NCI-H128 (cell line): ENCODE results near the gene PGS1.
A peak's percentile ranks its signal among the peaks of the same experiment; 100 is the strongest.

Experiments
- DNase-seq: peaks from one replicate; lab custom pipeline; 2025; ENCODE audit not compliant: unreplicated experiment; lab: John Stamatoyannopoulos, UW

PGS1 gene

DNA sequence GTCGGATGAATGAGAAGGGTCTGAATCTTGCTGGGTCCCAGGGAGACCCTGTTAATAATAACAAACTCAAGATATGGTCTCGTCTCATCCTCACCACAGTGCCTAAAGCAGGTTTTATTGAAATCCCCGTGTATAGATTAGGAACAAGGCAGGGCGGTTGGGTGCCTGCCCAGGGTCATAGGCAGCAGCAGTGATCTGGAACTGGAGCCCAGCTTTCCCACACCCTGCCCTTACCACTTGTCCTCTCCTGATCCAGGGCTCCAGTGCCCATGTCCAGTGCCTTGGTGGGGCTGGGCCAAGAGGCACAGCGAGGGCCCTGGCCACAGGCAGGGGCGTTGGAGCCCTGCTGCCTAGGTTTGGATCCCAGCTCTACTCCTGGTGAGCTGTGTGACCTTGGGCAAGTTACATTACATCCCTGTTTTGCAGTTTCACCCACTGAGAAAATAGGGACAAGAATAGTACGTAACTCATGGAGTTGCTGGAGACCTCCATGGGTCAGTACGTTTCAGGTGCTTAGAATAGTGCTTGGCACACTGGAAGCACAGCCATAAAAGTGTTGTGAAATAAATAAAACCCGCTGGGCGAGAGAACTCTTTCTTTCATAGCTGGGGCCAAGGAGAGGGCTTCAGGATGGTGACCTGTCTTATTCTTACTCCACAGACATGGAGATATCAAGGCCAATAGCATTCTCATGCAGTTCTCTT lies 32.5 kb upstream of the PGS1 start:
- no peak for DNase-seq

DNA sequence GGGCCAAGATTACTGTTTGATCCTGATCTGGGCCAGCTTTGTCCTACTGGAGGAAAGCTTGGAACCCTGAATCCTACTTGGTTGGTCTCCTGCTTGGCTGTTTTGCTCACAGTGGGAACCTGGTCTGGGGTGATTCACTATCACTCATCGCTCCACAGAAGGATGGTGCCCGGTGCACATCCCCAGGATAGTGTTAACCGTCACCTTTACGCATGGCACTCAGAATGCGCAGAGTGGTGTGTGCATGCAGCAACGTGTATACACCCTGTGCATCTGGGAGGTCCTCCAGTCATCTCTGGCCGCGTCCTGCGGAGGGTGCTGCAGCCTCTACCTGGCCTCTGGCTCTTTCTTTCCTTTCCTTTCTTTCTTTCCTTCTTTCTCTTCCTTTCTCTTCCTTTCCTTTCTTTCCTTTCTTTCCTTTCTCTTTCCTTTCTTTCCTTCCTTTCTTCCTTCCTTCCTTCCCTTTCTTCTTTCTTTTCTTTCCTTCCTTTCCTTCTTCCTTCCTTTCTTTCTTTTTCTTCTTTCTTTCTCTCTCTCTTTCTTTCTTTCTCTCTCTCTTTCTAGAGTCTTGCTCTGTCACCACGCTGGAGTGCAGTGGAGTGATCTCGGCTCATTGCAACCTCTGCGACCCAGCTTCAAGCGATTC lies 31.7 kb upstream of the PGS1 start:
- no peak for DNase-seq

DNA sequence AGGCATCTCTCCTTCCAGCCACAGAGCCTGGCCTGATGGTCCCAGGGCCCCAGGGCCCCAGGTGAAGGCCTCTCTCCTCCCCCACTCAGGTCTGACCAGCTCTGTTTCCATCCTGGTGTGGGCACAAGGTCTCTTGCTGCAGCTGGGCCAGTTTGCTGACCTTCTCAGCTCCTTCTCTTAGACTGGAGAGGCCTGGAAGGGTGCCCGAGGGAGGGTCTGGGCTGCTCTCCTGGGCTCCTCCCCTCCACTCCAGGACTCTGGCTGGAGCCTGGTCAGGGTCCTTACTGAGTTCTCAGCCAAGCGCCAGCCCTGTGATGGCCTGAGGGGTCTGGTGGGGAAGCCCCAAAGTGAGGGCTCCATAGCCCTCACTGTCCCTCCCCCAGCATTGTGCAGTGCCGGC lies 31.0 kb upstream of the PGS1 start:
- DNase-seq = no peak

DNA sequence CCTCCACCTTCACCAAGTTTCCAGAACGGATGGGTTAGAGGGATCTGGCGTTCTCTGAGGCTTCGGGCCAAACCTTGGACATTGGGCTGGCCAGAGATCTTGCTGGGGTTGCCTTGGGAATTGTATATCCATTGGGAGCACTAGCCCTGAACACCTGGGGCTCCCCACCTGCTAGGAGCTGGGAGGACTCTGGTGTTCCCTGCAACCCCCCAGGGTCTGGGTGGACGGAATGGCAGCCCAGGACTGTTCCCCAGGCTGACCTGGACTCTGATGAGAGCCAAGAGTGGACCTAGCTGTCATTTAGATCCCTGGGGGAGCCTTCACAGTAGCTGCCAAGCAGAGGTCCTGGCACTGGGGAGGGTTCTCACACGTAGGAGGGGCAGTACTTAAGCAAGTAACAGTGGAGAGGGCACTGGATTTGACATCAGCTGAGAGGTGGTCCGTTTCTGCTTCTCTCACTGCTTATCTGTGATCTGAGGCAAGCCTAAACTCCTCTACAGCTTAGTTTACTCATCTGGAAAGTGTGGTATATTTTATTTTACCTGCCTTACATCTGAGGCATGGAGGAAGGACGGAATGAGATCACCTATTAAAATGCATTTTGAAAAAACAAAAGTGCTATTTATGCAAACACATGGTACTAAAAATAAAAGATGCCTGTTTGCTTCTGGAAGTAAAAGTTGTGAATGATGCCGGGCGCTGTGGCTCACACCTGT lies 30.2 kb upstream of the PGS1 start:
- no peak for DNase-seq

DNA sequence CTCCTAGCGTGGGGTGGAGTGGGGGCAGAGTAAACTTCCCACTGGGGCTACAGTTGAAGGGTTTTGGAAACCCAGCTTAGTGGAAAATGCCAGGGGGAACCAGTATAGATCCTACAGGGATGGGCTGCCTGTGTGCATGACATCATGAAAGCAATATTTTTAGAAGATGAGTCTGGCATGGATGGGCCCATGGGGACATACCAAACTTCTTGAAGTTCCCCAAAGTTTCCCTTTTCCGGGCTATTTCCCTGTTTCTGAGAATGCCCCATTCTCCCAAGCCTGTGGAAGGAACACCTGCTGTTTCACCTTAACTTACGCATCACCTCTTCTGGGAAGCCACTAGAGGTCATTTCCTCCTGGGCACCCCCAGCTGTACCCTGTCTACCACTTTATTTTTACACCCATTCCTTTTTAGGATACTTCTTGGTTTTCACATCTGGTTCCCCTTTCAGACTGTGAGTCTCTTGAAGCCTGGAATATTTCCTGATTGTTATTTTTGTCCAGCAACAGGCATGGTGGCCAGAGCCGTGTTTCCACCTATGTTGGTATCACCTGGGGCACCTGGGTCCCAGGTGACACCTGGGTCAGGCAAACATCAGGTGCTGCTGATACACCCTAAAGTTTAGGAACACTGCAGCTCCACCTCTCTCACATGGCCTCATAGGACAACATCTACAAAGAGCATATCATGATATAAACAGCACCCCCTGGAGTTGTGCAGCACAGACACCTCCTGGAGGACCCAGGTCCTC lies 28.4 kb upstream of the PGS1 start:
- no peak for DNase-seq

DNA sequence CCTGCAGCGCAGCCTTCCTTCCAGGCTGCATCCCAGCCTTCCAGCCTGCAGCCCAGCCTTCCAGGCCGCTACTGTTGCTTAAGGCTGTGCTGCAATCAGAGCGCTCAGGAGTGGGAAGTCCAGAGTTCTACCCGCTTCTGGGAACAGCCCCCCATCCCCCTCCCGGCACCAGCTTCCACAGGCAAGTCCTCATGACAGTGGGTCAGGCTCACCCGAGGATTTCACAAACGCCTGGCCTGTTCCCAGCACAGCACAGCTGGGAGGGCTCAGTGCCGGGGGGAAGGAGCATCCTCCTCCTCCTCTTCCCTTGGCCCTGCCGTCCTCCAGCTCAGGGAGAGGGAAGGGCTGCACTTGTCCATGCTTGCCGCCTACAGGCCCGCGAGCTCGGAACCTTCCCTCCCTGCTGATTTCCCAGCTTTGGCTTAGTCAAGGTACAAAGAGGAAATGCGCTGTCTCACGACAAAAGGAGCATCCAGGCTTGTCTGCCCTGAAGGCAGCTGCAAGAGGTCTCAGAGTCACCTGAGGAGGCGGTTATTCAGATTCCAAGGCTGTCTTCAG lies 26.9 kb upstream of the PGS1 start:
- DNase-seq = no peak

DNA sequence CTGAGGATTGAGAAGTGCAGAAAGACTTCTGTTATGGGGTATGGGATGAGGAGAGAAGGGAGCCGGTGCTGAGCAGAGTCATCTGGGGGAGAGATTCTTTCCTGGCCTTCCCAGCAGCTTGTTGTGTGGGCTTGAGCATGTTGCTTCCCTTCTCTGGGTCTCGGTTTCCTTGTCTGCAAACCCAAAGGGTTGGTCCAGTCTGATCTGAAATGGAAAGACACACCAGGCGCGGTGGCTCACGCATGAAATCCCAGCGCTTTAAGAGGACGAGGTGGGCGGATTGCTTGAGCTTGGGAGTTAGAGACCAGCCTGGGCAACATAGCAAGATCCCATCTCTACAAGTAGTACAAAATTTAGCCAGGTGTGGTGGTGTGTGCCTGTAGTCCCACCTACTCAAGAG lies 24.6 kb upstream of the PGS1 start:
- DNase-seq = no peak

DNA sequence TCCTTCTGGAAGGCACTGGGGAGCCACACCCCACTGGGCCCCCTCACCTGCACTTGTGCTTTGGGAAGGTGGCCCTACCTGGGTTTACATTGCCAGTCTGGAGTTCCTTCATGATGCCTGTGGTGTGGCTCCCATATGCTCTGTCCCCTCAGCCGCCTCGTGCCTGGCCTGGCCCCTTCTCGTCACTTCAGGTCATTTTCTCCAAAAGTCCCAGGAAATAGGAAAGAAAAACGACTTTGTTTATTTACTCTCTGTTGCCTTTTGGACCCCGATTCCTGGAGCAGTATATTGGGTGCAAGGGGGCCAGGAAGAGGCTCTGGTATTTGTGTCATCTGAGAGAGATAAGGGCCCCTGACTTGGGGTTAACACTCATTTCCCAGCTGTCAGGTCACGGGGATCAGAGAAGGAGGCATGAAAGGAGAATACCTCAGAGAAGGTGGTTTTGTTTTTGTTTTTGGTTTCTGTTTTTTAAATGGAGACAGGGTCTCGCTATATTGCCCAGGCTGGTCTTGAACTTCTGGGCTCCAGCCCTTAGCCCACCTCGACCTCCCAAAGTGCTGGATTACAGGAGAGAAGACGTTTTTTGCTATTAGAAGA lies 23.3 kb upstream of the PGS1 start:
- no peak for DNase-seq

DNA sequence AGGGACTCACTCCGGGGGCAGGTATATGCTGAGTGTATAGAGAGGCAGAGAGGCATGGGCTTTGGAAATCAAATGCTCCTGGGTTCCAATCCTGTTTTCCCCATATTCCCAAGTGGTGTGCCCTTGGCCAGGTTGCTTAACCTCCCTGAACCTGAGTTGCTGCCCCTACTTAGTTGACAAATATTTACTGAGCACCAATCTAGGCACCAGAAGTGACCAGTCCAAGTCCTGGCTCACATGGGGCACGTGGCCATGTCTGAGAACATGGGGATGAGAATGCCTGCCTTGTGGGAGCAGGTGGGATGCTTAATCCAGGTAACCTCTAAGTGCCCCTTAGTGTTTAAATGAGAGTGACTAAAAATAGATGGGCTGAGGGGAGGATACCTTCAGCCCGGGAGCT lies 22.7 kb upstream of the PGS1 start:
- no peak for DNase-seq

DNA sequence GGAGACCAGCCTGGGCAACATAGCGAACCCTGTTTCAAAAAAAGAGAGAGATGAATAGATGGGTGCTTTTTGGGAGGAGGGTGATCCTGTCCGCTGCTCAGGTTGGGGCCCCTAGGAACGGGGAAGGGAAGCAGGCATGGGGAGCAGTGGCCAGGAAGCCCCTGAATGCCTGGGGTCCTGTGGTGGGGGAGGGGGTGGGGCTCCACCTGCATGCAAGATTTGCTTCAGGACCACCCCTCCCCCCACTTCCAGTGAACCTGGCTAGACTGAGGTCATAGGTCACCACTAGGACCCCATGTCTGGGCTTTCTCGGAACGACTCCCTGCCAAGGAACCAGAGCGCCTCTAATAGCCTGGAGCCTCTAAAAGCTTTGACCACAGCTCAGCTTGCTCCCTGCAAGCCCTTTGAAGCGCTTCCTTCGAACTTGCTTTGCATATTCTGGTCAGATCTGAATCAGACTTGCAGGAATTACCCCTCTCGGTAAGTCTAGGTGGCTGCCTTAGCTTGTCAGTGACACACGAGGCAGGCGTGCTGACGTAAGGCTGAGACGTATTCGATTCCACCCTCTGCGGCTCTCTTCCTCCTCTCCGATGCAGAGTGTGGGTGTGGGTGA lies 22.2 kb upstream of the PGS1 start:
- no peak for DNase-seq

DNA sequence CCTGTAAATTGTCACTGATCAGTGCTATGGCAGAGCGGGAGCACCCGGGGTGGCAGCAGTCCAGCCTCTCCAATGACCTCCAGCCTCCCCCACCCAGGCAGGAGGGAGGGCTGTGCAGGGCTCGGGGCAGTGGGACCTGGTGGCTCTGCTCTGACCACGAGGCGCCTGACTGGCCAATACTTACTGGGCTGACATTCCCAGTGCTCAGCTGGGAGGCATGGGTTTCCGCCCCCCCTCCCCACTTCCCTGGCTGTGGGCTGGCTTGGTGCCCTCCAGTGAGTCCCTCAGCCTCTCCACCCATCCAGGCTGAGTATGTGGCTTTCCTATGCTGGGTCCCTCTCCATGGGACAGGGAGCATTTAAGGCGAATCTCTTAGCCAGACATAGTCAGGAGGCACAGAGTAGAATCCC lies 21.3 kb upstream of the PGS1 start:
- DNase-seq = no peak

DNA sequence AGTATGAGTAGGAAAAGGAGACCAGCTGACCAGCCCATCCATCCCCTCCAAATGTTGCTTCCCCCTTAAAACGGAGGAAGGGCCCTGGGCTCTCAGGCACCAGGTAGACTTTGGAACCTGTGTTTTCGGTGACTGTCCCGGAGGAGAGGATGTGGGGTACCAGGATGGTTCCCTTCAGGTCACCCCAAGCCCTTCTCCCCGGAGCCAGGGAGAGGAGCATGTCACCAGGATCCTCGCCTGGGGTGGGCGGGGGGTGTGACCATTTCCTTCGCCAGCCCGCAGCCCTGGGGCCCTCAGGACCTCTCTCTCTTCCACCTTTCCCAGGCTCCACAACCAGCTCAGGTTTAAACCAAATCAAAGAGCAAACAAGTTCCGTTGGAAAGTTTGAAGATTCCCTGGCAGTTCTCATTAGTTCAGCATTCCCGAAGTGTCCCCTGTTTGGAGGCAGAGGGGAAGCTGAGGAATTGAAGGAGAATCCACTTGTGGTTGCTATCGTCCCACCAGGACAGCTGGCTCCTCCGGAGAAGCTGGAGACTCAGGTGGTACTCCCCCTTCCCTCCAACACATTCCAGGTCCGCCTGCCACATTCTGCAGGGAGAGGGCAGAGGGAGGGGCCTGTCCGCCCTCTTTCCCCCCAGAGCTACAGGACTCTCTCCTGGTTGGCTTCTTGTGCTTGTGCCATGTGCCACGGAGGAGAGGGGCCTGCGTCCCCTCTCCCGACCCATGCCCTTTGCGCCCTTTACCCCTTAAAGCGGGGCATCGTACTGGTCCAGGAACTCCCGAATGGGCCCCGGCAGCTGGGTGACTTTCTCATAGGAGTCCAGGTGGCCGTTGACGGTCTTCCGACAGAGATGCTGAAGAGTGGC lies 20.5 kb upstream of the PGS1 start:
- no peak for DNase-seq

DNA sequence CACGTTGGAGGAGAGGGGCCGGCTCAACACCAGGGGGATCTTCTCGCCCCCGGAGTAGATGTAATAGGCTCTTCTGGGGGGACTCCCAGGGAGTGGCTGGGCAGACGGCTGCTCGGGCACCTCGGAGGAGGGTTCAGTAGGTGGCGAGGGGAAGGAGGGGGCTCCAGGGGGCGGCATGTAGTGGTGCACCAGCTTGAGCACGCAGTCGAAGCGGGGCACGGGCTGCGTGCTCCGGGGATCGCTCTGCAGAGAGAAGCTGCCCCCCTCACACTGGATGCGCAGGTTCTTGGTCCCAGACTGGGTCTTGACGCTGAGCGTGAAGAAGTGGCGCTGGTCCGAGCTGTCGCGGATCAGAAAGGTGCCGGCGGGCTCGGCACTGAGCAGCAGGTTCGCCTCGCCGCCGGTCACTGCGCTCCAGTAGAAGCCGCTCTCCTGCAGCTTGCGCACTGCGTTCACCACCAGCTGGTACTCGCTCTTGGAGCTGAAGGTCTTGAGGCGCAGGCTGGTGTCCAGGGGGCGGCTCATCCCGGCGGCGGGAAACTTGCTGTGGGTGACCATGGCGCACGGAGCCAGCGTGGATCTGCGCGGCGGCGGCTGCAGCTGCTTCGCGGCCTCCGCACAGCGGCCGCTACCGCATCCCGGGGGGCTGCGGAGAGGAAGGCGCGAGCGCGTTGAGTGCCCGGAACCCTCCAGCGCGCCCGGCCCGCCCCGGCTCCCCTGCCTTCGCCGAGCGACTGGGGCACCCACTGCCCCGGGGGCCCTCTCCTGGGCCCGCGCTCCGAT lies 19.7 kb upstream of the PGS1 start:
- DNase-seq = no peak

DNA sequence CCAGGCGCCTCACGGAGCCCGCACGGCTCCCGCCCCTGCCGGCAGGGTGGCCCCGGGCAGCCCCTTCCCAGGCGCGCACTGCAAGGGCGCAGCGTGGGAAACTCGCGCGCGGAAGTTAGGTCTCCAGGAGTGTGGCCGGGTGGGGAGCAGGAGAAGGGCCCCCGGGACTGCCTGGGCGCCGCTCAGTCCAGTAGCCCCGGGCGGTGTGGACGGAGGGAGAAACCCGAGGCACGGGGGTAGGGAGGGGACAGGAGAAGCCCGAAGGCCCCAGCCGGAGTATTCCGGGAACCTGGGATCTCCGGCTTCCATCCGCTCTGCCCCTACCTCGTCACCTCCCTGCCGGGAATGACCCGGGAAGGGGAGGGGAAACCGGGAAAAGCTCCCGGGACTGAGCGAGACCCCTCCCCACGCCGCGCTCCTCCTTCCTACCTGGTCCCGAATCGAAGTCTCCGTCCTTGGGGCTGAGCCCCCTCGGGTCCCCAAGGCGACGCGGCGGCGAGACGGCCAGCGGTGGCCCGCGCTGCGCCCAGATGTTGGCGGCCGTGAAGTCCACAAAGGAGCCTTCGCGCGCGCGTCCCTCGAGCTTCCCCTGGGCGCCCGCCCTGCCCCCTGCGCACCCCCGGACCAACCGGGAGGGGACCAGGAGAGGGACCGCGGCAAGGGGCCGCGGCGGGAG lies 19.0 kb upstream of the PGS1 start:
- no peak for DNase-seq

DNA sequence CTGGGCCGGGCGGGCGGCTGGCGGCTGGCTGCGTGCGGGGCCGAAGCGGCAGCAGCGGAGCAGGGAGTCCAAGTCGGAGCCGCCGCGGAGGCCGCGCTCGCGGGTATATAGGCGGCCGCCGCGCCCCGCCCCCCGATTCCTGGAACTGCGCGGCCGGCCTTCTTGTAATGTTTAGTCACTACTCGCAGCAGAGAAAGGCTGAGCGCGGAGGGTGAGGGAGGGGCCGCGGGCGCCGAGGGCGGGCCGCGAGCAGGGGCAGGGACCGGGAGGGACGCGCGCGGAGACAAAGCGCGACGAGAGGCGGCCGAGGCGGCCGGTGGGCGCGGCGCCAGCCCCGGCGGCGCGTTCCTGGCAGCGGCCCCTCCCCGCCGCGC lies 18.5 kb upstream of the PGS1 start, which contains the start of gene SOCS3:
TSS of gene SOCS3 (minus strand) at position 81 of the 374 bp plus-strand sequence. CDS start 982 bp downstream, outside the sequence.
- peak; percentile 73 for DNase-seq

DNA sequence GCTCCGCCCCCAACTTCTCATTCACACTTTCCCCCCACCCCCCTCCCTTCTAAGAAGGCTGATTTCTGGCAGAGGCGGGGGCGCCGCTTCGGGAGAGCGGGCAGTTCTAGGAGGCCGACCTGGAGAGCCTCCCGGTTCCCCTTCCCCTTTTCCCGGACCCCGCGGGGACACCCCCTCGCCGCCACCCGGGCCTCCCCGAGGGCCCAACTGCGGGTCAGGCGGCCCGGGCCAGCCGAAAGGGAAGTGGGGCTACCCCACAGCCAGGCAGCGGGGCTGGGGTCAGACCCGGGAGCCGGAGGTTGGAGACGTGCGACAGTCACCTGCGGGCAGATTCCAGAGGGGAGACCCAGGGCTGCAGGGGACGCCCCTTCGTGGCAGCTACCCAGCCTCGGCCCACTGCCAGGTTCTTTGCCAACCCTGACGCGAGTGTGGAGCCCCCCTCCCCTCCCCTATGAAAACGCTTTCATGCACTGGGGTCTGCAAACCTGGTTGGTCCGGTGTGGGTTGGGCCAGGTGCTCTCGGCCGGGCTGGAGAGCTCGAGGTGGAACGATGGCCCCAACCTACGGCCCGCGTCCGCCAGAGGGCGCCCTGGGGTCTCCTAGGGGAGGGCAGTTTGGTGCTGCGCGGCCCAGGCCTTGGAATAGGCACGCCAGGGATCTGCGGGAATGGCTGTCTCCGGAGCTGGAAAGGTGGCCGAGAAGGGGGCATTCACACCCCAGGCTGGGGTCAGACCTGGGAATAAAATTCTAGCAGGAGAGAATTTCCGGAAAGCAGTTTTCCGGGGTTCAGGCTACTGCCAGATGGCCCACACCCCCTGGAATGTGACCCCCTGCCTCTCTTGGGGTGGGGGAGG lies 17.9 kb upstream of the PGS1 start:
- peak; percentile 62 for DNase-seq

DNA sequence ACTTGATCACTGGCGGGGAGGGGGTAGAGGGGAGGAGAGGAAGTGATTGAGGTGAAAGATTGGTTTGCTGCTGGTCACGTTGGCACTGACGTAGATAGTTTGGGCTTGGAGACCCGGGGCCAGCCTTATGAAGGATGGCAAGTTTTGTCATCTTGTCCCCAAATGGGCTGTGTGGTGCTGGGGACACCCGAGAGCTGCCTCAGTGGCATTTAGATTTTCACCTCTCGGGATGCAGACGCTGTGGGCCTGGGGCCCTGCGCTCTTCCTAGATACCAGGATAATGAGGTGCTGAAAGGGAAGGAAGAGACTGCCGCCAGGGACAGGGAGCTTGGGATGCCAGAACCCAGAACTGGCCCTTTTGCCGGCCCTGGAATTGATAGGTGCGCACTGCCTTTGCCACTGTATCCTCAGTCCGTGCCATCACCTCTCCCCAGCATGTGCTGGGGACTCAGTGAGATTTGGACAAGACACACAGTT lies 17.2 kb upstream of the PGS1 start:
- DNase-seq = no peak
